RWPE1 (cell line): ENCODE results near the gene ZER1.

Experiments used
- CTCF ChIA-PET: fragments of 350-600 bp; sonication (Branson Sonifier 250); formaldehyde crosslinking; extraction: SDS; loops from one replicate; lab custom pipeline; 2021; lab: Yijun Ruan, JAX
- POLR2A ChIA-PET: fragments of 400-600 bp; formaldehyde crosslinking; extraction: SDS; loops from one replicate; lab custom pipeline; 2020; ENCODE audit warnings: antibody characterized with exemption; ENCODE audit not compliant: low non-redundant PET; lab: Yijun Ruan, JAX
- DNase-seq: peaks from one replicate; pipeline ENCODE4 v3.0.0; 2012; ENCODE audit warnings: low spot score
- H3K27ac ChIP-seq: fragments of 450-650 bp; 2 replicates; pipeline ENCODE4 v1.5.1; 2017
- CTCF ChIP-seq: fragments of 450-650 bp; conservative IDR thresholded peaks from 2 replicates; pipeline ENCODE4 v1.5.1; 2017; ENCODE audit warnings: low read depth, mild to moderate bottlenecking

The ZER1 gene

GRCh38 chr9:128707446-128707845 lies 64.3 kb downstream of the ZER1 start:
- no peak for TF ChIP-seq CTCF
- POLR2A ChIA-PET = interaction anchor here (0.7 kb wide), 1 partner anchor 23 kb away, joined by 3 read pairs; no protein-coding TSS in a partner anchor

GRCh38 chr9:128706671-128707381 lies 64.9 kb downstream of the ZER1 start:
- CTCF ChIA-PET = interaction anchor here (0.6 to 1.1 kb wide), 4 partner anchors 27 to 53 kb away, joined by 3 to 8 read pairs (median 4); no protein-coding TSS in a partner anchor
- POLR2A ChIA-PET = interaction anchor here (1.1 kb wide), 1 partner anchor 17 kb away, joined by 4 read pairs; the partner anchor contains the start of gene ZDHHC12
- DNase-seq = no peak
- no peak for TF ChIP-seq CTCF
- H3K27ac ChIP-seq = peak overlapping the region; percentile 81

More at GRCh38 chr9:128707446-128707845, 64.3 kb downstream of the ZER1 start:
- H3K27ac ChIP-seq = peak overlapping the region; percentile 81
- DNase-seq = no peak
- CTCF ChIA-PET = interaction anchor here (1.1 kb wide), 1 partner anchor 26 kb away, joined by 3 read pairs; no protein-coding TSS in a partner anchor

DNA sequence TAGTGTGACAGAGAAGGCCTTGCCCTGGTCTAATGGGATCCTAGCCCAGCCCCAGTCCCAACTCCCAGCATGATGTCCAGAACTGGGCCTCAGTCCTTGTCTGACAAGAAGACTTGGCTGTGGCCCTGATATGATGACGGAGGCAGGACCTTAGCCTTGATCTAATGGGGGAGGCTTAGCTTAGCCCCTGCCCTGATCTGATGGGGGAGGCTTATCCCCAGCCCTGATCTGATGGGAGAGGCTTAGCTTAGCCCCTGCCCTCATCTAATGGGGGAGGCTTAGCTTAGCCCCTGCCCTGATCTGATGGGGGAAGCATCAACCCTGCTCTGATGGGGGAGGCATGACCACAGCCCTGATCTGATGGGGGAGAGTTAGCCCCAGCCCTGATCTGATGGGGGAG lies 65.7 kb downstream of the ZER1 start:
- POLR2A ChIA-PET = interaction anchor here (0.5 to 1.1 kb wide), 3 partner anchors 18 to 173 kb away, joined by 4 to 13 read pairs (median 4); partner anchors contain the start of gene ZDHHC12
- peak overlapping the region; percentile 81 for H3K27ac ChIP-seq
- CTCF ChIA-PET = interaction anchor here (0.6 to 0.8 kb wide), 4 partner anchors 11 to 247 kb away, joined by 3 to 8 read pairs (median 5); no protein-coding TSS in a partner anchor
- no peak for DNase-seq
- TF ChIP-seq CTCF = no peak

DNA sequence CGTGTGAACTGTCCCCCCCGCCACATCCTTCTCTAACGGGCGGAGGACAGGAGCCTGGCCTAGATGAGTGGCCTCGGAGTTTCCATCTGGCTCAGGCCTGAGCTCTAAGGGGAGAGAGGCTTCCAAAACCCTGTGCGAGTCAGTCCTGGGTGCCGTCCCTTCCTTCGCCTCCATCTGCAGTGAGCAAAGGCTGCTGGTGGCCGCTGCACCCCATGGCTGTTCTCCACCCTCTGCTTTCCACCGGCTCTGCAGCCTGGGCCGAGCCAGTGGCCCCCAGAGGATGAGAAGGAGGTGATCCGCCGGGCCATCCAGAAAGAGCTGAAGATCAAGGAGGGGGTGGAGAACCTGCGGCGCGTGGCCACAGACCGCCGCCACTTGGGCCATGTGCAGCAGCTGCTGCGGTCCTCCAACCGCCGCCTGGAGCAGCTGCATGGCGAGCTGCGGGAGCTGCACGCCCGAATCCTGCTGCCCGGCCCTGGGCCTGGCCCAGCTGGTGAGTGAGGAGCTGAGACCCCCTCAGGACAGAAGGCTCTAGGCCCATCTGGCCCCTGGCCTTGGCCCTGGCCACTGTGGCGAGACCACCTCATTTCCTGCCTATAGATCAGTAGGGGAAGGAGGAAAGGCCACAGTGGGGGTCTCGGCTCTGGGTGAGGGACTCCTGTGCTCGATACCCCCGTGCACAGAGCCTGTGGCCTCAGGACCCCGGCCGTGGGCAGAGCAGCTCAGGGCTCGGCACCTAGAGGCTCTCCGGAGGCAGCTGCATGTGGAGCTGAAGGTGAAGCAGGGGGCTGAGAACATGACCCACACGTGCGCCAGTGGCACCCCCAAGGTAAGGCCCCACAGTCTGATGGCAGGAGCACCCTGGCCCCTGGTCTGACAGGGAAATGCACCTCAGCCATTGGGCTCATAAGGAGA lies 66.4 kb downstream of the ZER1 start:
- no peak for DNase-seq
- CTCF ChIA-PET = interaction anchor here (0.6 kb wide), 4 partner anchors 12 to 771 kb away, joined by 3 to 6 read pairs (median 5); no protein-coding TSS in a partner anchor
- H3K27ac ChIP-seq = peak overlapping the region; percentile 81
- POLR2A ChIA-PET = interaction anchor here (0.6 kb wide), 2 partner anchors 19 to 172 kb away, joined by 3 to 4 read pairs; partner anchors contain the start of gene ZDHHC12
- TF ChIP-seq CTCF = no peak

- H3K27ac ChIP-seq = peak overlapping the region; percentile 81
- TF ChIP-seq CTCF = no peak
- DNase-seq = no peak
- ChIA-PET CTCF (interaction anchor here (0.6 to 0.9 kb wide), 4 partner anchors 10 to 770 kb away, joined by 3 to 6 read pairs (median 4); no protein-coding TSS in a partner anchor), POLR2A (no interaction called here)
Observed at GRCh38 chr9:128704356-128704670, 67.4 kb downstream of the ZER1 start.
